Upper lobe of left lung (tissue), 6 donors: ENCODE data around the gene GNG7. TPM values are rescaled to one million over a fixed set of nuclear protein-coding genes. Genes with fewer than 3 reads are reported as not detected.

Source experiments
- ATAC-seq, 2 donors: fragments of 200-7000 bp; cut with Tn5 transposase; one replicate each; pipeline ENCODE4 v1.9.1; 2022; ENCODE audit warnings: mild to moderate bottlenecking in 2 of 2, moderate library complexity in 2 of 2; ENCODE audit not compliant: low FRiP score in 2 of 2
- DNase-seq, 2 donors: peaks; one replicate each; pipeline ENCODE4 v3.0.0-alpha.2; 2019 to 2020
- H3K27ac ChIP-seq, 4 donors: fragments of 200-600 bp; sonication (generic); one replicate each; pipeline ENCODE4 v1.5.1; 2016 to 2019
- H3K27me3 ChIP-seq, 4 donors: fragments of 200-600 bp; sonication (generic); one replicate each; pipeline ENCODE4 v1.5.1; 2017 to 2019
- H3K36me3 ChIP-seq, 4 donors: fragments of 200-600 bp; sonication (generic); one replicate each; pipeline ENCODE4 v1.5.1; 2016 to 2019
- H3K4me1 ChIP-seq, 4 donors: fragments of 200-600 bp; sonication (generic); one replicate each; pipeline ENCODE4 v1.5.1; 2018 to 2019
- H3K4me3 ChIP-seq, 4 donors: fragments of 200-600 bp; sonication (generic); one replicate each; pipeline ENCODE4 v1.5.1; 2017 to 2019; ENCODE audit warnings: mild to moderate bottlenecking in 2 of 4, moderate library complexity in 1 of 4
- H3K9me3 ChIP-seq, 4 donors: fragments of 200-600 bp; sonication (generic); one replicate each; pipeline ENCODE4 v1.5.1; 2018 to 2019
- CTCF ChIP-seq, 6 experiments: fragments of 450-650 bp in 4 of 6; fragments of 200-600 bp in 2 of 6; sonication (generic) in 2 of 6; IDR thresholded peaks; one replicate each; pipeline ENCODE4 v1.5.1; 2016 to 2019; ENCODE audit warnings: antibody characterized with exemption in 6 of 6
- EP300 ChIP-seq, 4 donors: sonication (generic); formaldehyde crosslinking; IDR thresholded peaks; one replicate each; pipeline ENCODE4 v1.5.1; 2017; ENCODE audit warnings: antibody characterized with exemption in 4 of 4, control low read depth in 2 of 4
- POLR2A ChIP-seq, 4 donors: fragments of 450-650 bp; IDR thresholded peaks; one replicate each; pipeline ENCODE4 v1.5.1; 2016 to 2017; ENCODE audit warnings: antibody characterized with exemption in 4 of 4, mild to moderate bottlenecking in 2 of 4
- POLR2AphosphoS5 ChIP-seq, 2 donors: sonication (generic); formaldehyde crosslinking; IDR thresholded peaks; one replicate each; pipeline ENCODE4 v1.5.1; 2017; ENCODE audit warnings: antibody characterized with exemption in 2 of 2
- WGBS, 2 donors: methylation state at CpG; one replicate each; pipeline ENCODE4 v1.1.5; 2017 to 2018; 5-methylcytosine and 5-hydroxymethylcytosine counted together
- small RNA-seq, 4 donors: library from RNA; depleted of rRNA; stranded (forward); fragments of <200 nt; gene quantifications; one replicate each; pipeline ENCODE3, GENCODE V24; 2016
- total RNA-seq, 6 donors: library from RNA; depleted of rRNA in 4 of 6; stranded (reverse); fragments of >200 nt in 4 of 6; gene quantifications; one replicate each; pipeline versions ENCODE4 v1.1.0 to v1.2.1, GENCODE V29; 2016 to 2021
- donor health status: DM: no; HTN: no; CAD: no; lungs with moderate emphysema.
- donor health status: DM: no; HTN: yes; CAD: no; lungs with severe emphysema.

Gene GNG7
- total RNA-seq, 6 donors from 2014 or later = 3.5 to 7.7 (median 7.1) TPM

GRCh38 chr19:2462635-2463421 lies 239.7 kb downstream of the GNG7 start:
- 14 to 19% methylated on average over 34 to 46 of the region's 46 CpGs for WGBS, 2 donors

GRCh38 chr19:2461751-2462634 lies 240.5 kb downstream of the GNG7 start:
- H3K9me3 ChIP-seq = no peaks in the 10 kb centered on the region
- H3K4me1 ChIP-seq = peaks cover 8 to 24% (median 17%) of the 10 kb centered on the region in 4 donors
- TF ChIP-seq POLR2AphosphoS5 (IDR thresholded peaks at IDR 0.05) (peak in 1 of 2 donors; percentile 6), CTCF (IDR thresholded peaks at IDR 0.05) (peak in 1 of 6 experiments; percentile 17), POLR2A (IDR thresholded peaks at IDR 0.05) (no peak)
- peak; percentile 46 to 86 for DNase-seq
- WGBS, 2 donors = 6 to 11% methylated on average over 14 to 46 of the region's 62 CpGs
- peak overlapping the region; percentile 45 to 78 (median 57) for H3K4me3 ChIP-seq
- H3K27me3 ChIP-seq = no peaks in the 10 kb centered on the region
- peak; percentile 35 to 89 for ATAC-seq
- H3K36me3 ChIP-seq = no peaks in the 10 kb centered on the region
- peak overlapping the region in 1 of 4 donors; percentile 41 for H3K27ac ChIP-seq

More at GRCh38 chr19:2462635-2463421, 239.7 kb downstream of the GNG7 start:
- ATAC-seq = peak; percentile 88 to 91
- Histone ChIP-seq H3K4me1 (peaks cover 8 to 21% (median 15%) of the 10 kb centered on the region in 4 donors), H3K9me3 (no peaks in the 10 kb centered on the region), H3K27me3 (no peaks in the 10 kb centered on the region), H3K27ac (peak overlapping the region in 2 of 4 donors; percentile 68 to 70), H3K36me3 (no peaks in the 10 kb centered on the region), H3K4me3 (peak overlapping the region; percentile 45 to 78 (median 57))
- peak; percentile 77 to 90 for DNase-seq
- TF ChIP-seq POLR2A (IDR thresholded peaks at IDR 0.05) = peak in 1 of 4 donors; percentile 41
- no peak for TF ChIP-seq EP300 (IDR thresholded peaks at IDR 0.05)
- peak in 1 of 2 donors; percentile 53 for TF ChIP-seq POLR2AphosphoS5 (IDR thresholded peaks at IDR 0.05)
- peak in 1 of 6 experiments; percentile 15 for TF ChIP-seq CTCF (IDR thresholded peaks at IDR 0.05)

Small RNA genes within 50 kb of the gene (small RNA-seq; reads per million reads assigned to genes)
- gene MIR7850 (0 to 0.44 (median 0.16) reads per million in 4 donors), gene RN7SL121P (0 reads per million in 4 donors), gene RNU6-993P (0 reads per million in 4 donors)

Other genes with a start within 250 kb of the GNG7 start
- 10 to 100 TPM; 15.7 to 49.7 (median 28.2) TPM for gene LMNB2, start 245.7 kb downstream of the GNG7 start, total RNA-seq
- gene GADD45B, start 226.6 kb downstream of the GNG7 start, total RNA-seq = 100 to 1,000 TPM in 4 of 6 donors, 10 to 100 TPM in 2; 93.2 to 247 (median 139) TPM
- 1 to 10 TPM in 1 of 6 donors, under 1 TPM in 2, not detected in 3; 0.15 to 1.3 (median 0.81) TPM for gene DIRAS1, start 18.7 kb upstream of the GNG7 start, total RNA-seq
- gene SLC39A3, start 37.3 kb upstream of the GNG7 start, total RNA-seq = 10 to 100 TPM; 12.6 to 48.2 (median 30.6) TPM
- gene SGTA, start 80.6 kb upstream of the GNG7 start, total RNA-seq = 10 to 100 TPM; 34.3 to 56.4 (median 46.1) TPM
- 10 to 100 TPM; 28.7 to 62.3 (median 43.1) TPM for gene THOP1, start 82.8 kb upstream of the GNG7 start, total RNA-seq
- gene ZNF554, start 117.2 kb upstream of the GNG7 start, total RNA-seq = 10 to 100 TPM in 1 of 6 donors, 1 to 10 TPM in 5; 3.2 to 11.5 (median 6.7) TPM
- 1 to 10 TPM; 3.3 to 7.5 (median 5.8) TPM for gene ZNF555, start 138.8 kb upstream of the GNG7 start, total RNA-seq
- not detected for gene ZNF556, start 164.6 kb upstream of the GNG7 start, total RNA-seq
- 1 to 10 TPM; 5.2 to 9.8 (median 6.1) TPM for gene ZNF57, start 198.2 kb upstream of the GNG7 start, total RNA-seq
- 1 to 10 TPM; 3.1 to 7.3 (median 4.6) TPM for gene ZNF77, start 242.3 kb upstream of the GNG7 start, total RNA-seq